Ureter (tissue), 1 donor: ENCODE measurements around the gene COPB1. TPM values are rescaled to one million over a fixed set of nuclear protein-coding genes. Genes with fewer than 3 reads are reported as not detected.
A peak's percentile ranks its signal among the peaks of the same experiment; 100 is the strongest.

ENCODE experiments used
- DNase-seq: peaks from one replicate; pipeline ENCODE4 v3.0.0-alpha.2; 2020; ENCODE audit warnings: low spot score
- total RNA-seq: library from RNA; stranded (reverse); gene quantifications from one replicate; pipeline ENCODE4 v1.2.4, GENCODE V29; 2023
- donor health status: DM: yes; HTN: yes; CAD: no.

Gene COPB1
- total RNA-seq, 1 donor from 2014 or later: 87.2 TPM

DNA sequence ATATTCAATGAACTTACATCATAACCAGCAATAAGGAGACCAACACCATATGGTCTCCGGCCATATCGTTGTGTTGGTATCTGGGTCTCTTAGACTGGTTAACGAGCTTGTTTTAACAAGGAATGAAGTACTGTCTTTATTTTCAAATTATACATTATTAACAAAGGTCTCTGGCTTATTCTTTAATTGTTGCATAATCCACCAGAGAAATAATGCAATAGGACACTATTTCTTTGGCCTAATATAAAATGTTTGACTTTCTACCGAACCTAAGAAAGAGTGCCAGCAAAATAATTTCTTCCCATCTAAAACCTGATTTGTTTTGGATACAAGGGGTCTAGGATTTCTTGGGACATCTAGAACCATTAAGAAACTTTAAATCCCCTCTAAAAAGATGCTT is 14.2 kb upstream of the COPB1 start:
- DNase-seq: no peak

DNA sequence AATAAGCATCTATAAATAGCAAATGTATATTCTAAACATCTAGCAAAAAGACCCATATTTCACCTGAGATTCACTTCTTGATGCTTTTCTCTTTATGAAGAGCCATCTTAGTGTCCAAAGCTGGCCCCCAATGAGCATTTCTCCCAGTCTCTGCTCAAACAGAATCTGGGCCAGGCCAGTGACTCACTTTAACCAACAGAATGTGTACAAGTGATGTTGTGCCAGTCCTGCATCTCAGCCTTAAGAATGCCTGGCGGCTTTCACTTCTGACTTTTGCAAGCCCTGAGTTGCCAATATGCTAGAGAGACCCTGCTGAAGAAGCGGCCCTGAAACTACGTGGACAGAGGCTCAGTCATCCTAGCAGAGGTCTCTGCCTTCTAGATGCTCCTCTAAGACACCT is 6.9 kb upstream of the COPB1 start:
- DNase-seq: no peak

DNA sequence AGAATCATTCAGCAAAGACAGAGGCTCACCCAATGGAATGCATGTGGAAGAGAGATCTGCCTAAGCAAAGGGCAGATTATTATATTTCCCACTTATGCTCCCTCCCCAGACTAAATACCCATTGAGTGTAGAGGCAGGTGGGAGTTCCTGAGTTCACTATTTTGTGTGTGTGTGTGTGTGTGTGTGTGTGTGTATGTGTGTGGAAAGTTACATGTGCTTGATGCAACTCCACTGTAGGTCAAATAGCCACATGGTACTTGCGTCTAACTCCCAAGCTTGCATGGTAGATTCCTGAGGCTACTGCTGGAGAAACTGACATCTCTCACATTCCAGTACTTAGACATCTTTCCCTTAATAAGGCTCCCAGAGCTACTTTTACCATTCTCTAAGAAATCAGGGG is 3.4 kb upstream of the COPB1 start:
- no peak for DNase-seq

DNA sequence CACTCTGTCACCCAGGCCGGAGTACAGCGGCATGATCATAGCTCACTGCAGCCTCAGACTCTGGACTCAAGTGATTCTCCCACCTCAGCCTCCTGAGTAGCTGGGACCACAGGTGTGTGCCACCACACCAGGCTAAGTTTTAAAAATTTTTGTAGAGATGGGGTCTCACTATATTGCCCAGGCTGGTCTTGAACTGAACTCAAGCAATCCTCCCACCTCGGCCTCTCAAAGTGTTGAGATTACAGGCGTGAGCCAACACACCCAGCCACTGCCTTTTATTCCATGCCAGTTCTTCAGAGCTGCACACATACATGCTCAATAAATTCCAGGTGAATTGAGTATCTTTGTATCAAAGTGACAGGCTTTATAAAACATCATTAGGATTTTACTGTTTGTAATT is 2.4 kb upstream of the COPB1 start:
- no peak for DNase-seq

DNA sequence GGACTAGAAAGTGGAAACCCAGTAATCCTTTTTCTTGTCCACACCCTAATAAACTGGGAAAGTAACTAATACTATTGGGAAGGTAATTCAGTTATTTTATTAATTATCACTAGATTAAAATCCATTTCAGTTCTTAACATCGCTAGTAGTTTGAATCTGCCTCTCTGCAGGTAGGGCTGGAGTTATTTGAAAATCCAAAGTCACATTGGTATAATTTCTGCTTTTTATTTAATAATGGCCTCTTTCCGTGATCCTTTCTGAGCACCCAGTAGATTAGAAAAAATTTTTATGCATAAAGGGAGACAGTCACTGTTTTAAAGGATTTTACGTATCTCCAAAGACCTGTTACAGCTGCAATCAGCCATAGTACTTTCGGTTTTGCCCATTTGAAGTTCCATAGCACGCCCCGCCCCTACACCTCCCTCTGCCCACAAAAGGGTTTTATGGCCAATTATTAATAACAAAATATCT is 605 bp upstream of the COPB1 start:
- no peak for DNase-seq

DNA sequence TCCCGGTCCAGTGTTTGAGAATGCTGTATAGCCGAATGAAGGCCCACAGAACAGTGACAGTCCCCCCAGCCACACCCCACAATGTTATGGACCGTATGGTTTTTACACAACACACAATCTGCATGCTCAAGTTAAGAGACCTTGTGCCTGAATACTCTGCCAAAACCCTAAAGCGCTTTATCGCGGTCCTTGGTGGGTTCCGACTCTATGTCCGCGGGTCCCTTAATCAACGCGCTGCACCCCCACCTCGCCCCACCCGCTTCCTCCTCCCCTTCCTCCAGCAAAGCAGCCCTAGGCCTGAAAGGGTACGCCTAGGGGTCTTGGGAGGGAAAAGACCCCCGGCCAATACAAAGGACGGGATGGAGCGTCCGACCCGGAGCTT is 442 bp downstream of the COPB1 start:
- DNase-seq: peak; percentile 48

DNA sequence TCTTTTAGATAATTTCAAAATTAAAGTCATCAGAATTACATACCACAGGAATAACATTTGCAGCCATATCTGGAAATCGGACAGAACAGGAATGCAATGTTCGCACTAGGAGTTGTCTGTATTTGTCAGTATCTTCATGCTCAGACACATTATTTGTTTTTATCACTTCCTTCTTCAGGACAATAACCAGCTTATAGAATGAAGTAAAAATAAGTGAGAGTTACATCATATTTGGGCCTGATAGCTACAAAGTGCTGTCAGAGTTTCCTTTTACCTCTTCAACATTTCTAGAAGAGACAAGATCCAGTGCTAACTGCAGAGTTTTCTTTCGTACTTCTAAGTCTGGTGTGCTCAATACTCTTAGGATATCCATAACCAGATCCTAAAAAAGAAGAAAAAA is 18.9 kb downstream of the COPB1 start:
- no peak for DNase-seq

DNA sequence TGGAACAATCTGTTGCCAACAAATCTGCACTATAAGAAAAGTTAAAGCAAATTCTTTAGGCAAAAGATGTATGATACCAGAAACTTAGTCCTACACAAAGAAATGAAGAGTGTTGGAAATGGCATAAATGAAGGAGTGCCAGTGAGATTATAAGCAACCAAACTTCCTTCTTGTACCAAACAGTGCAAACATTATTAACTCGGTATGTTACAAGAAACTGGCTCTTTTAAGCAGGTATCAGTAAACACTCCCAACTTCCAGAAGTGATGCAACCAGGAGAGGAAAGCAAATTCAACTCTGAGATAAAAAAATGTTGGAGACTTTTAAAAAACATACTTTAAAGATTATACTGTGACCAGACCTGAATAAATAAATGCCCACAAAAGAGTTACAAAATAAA is 28.5 kb downstream of the COPB1 start:
- no peak for DNase-seq

DNA sequence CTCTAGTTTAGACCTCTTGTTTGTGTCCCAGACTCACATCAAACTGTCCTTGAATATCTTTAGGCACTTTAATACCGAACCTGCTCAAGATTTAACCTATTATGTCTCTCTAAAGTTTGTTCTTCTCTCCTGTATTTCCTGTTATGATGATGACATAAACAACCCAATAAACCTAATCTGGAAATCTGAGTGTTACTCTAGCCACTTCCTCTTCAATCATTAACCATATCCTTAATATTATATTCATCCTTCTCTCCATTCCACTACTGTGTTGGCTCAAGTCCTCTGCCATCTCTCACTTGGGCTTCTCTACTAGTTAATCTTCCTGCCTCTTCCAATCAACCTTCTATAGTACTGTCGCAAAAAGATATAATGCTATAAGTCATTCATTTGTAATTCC is 36.0 kb downstream of the COPB1 start:
- no peak for DNase-seq

DNA sequence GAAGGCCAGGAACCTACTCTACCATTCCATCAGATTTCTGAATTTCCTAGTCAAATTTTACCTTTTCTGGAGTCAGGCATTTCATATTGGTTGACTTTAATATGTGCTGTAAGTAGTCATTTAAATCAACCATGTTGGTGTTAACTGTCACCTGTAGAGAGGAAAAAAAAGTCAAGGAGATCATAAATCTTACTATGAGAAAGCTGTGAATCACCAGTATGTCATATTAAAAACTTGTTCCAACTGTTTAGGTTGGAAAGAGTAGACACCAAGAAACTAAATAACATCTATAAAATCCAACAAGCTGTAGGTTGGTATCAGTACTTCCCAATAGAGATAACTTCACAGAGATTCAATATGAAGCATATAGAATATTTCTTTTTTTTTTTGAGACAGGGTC is 39.5 kb downstream of the COPB1 start:
- no peak for DNase-seq

DNA sequence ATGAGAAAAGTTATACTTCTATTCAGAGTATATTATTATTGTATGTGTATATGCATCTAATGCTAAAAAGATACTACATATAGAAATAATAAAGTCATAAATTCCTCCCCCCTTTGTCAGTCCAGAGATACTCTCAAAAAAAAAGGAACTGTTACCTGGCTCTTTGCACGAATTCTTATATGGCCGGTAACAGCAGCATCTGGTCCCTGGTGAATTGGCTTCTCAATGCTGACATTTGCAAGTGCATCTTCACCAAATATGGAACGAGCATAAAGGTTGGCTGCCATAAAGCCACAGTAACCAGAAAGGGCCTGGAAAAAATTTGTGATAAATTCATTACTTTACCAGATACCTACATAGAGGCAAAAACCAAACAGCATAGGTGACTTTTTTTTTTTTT is 41.2 kb downstream of the COPB1 start:
- no peak for DNase-seq

DNA sequence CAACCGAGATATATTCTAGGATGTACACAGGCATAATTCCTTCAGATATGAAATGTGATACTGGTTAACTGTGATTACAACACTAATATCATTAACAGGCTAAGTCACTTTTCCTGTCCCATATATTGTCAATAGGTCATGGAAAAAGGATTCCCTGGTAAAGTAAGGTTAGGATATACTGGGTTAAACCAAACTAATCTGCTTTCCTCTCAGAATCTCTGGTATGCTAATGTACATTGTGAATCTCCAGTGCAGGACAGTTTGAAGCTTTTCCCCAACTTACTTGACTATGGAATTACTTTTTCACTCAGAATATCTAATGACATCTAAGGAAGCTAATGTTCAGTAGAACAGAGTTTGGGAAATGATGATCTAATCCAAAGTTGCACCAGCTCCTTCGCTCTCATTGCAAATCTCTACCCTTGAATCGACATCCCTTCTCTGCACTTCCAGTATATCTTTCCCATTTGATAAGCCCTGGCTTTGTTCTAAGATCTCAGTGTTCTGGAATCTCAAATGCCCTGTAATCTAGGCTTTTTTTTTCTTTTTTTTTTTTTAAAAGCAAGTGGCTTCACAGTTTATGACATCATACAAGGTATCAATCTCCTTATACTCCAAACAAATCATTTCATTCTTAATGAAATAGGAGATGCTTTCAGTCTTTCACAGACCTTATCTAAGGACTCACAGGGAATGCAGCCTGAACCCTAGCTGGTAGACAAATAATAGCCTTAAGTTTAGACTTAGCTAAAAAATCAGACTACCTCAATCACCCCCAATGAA is 43.8 kb downstream of the COPB1 start:
- DNase-seq: no peak

DNA sequence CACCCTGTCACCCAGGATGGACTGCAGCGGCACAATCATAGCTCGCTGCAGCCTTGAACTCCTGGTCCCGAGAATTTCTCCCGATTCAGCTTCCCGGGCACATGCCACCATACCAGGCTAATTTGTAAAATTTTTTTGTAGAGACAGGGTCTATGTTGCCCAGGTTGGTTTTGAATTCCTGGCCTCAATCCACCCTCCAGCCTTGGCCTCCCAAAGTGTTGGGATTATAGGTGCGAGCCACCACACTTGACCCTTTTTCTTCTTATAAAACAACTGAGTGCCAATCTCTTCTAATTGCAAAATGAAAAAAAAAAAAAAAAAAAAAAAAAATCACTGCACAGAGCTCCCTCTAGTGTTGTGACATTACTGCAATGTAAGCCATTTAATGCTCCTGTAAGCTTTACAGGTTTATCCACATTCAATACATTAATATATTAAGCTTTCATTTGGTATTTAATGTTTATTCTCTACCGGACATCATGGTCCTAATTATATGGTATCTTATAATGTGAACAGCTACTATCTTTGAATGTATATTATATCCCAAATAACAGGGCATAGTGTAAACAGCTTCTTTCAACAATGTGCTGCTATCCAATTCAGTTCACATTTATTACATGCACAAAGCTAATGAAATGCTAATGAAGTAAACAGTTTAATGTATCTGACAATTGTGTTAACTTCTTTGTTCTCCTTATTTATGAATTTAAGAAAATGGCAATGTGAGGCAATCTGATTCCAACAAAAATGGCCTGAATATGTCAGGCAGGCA is 44.6 kb downstream of the COPB1 start:
- no peak for DNase-seq

DNA sequence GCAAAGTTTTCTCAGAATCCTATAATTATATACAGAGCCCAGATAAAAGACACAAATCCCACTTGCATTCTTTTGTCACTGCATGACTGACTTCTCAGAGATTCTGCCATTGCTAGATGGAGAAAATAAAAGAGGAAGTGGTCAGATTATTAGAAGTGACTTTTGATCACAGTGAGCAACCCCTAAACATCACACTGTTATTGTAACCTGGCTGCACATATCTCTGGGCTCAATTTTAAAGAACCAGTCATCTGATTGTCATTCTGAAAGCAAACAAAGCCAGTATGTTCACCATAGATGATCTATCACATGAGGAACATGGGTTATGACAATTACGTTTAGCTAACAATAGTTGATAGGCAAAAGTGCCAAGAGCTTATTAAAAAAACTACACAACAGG is 47.8 kb downstream of the COPB1 start:
- DNase-seq: no peak

DNA sequence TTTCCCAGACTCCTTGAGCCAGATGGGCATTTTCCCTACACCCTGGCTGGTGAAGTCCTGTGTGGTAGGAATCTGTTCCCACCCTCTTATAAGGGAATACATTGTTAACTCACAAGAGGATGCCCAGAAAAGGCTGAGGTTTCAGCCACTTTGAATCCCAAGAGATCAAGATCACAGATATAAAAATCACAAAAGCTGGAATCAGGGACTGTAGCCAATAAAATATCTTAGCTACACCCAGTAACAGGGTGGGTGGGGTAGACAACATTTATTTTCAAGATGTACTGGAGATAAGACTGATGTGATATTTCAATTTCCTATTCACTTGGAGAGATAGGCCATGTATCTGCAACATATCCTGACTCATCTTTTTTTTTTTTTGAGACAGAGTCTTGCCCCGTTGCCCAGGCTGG is 50.3 kb downstream of the COPB1 start:
- no peak for DNase-seq

DNA sequence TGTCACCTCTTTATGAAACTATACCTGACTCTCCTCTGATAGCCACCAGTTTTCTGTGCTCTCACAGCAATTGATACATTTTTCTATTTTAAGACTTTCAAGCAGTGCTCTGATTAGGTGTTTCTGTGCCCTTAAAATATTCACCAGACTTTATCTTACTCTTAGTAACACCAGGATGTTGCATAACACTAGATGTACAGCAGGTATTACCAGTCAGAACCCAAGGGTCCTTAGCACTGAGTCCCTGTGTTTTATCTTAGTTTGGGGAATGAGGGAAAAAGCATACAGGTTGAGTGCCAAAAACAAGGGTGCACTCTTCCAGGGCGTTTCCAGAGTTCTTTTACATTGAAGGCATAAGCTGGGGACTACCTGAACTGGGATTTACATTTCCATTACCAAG is 51.4 kb downstream of the COPB1 start:
- no peak for DNase-seq

DNA sequence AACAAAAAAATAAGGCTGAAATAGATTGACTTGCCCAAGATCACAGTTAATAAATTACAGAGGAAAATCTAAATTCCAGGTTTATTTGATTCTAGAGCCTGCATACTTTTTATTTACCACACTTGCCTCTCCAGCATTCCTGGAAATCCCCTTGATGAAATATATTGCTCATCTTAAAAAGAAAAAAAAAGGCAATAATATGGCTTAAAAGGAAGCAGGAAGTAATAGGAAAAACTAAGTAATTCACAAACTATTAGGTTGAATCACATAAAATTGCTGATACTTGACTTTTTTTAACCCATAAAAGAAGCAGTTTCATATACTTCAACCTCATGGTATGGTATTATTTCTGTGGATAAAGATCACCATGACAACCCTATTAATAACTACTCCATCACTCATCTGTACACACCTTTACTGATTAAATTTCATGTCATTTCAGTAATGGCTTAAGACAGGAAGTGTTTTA is 52.9 kb downstream of the COPB1 start:
- no peak for DNase-seq

DNA sequence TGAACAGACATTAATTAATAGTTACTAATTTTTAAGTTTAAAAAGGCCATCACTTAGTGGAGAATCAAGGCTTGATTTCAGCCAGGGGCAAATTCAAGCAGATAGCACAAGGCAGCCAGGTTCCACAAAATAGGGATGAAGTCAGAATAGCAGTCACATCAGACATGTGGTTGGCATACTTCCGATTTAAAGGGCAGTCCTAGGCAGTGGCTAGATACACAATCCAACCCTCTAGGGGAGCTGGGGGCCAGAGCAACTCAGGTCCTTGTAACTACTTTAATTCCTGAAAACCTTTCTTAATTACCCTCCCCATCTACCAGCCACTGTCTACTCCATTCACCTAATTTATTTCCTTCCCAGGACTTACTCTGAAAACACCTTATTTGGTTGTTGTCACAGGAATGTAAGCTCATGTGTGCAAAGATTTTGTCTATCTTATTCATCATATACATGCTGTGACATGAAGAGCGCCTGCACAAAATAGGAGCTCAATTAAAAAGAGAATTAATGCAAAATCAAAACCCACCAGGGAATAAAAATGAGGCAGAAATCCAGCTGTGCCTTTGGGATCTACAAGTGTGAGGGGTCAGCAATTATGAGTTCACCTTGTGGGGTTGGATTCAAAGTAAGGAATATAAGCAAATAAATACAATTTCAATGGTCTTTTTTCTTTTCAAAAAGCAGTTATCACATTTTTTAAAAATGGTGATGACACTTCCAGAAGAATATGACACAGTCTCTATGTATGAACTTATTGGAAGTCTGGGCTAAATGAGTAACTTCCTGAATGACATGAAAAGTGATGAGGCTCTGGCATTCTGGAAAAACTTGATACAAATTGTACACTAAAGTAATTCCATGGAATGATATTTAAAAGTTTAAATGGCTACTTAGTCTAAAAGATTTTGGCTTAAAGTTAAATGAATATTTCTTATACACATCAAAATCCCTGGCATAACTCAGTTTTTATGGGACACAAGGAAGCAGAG is 53.8 kb downstream of the COPB1 start:
- no peak for DNase-seq

DNA sequence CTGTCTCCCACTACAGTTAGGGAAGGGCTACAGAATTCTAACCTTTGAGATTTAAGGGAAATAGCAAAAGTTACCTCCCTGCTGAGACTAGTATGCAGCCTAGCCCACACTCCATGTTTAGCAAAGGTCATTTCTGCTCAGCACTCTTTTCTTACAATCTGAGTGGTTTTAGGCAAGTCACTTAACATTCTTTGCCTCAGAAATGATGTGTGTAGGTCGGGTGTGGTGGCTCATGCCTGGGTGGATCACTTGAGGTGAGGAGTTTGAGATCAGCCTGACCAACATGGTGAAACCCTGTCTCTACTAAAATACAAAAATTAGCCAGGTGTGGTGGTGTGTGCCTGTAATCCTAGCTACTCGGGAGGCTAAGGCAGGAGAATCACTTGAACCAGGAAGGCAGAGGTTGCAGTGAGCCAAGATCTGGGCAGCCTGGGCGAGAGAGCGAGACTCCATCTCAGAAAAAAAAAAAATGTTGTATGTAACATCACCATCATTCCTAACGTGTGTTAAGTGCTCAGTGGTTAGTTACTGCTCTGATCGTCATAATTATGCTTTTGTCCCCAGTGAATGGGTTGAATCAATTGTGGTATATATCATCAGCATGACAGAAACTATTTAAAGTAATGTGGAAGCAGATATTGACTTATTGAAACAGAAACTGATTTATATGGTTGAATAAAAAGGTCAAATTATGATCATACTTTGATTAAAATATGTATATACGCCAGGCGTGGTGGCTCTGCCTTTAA is 55.0 kb downstream of the COPB1 start:
- no peak for DNase-seq

DNA sequence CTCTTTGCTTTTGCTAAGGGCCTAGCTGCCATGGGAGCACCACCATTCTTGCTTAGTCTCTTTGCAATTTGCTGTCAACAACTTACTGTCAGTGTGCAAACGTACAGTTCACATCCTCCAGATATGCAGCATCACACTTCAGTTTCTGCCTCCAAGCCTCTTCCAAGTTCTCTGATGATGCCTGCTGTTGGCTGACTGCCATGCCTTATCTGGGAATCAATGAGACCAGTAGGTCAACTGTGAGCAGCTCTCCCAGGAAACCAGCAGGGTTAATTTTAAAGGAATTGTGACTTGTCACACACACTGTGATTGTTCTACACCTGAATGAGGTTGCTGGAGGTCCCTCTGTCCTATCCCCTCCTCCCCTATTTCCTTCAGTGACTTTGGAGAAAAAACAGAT is 56.0 kb downstream of the COPB1 start:
- no peak for DNase-seq
